Measurements from ENCODE around the gene UTS2.

UTS2 gene

DNA sequence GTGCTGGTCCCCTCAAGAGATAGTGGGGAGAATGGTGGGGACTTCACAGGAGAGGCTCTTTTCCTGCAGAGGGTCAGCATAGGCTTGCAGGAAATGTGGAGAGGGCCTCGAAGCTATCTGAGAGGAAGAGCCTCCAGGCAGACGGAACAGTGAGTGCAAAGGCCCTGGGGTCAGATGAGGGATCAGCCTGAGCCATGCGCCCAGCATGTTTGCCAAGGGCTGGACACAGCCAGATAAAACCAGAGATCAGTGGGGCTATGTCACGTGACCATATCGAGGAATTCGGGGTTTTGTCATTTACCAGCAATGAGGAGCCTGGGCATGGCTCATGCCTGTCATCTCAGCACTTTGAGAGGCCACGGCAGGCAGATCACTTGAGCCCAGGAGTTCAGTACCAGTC, 6.5 kb upstream of the UTS2 start:
- Histone ChIP-seq H3K9me3 (ENCODE audit: control insufficient read depth, low read length) (no peaks in the 10 kb centered on the region), H3K27me3 (ENCODE audit: control insufficient read depth, insufficient read depth, low read length) (no peaks in the 10 kb centered on the region), H3K36me3 (ENCODE audit: control insufficient read depth, insufficient read depth, low read length) (no peaks in the 10 kb centered on the region), H3K4me3 (ENCODE audit: low read length) (no peak overlapping the region), H3K9ac (ENCODE audit: low read length) (no peak overlapping the region), H3K4me1 (ENCODE audit: control insufficient read depth, insufficient read depth, low read length) (no peaks in the 10 kb centered on the region)

DNA sequence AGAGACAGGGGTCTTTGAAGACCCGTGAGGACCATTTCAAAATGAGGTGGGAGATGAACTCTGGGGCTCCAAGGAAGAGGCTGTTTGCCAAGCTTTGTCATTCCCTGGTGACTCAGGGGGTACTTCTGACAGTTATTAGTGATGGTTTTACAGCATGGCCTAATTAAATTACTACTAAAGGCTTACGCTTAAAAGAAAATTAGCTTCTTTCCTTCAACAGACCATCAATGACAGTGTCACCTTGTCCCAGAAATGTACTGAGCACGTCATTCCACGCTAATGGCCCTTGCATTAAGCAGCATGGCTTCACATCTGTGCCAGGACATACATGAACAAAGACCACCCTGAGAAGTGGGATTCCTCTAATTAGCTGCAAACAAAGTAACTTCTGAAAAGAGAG, 5.1 kb upstream of the UTS2 start:
- Histone ChIP-seq H3K9me3 (ENCODE audit: control insufficient read depth, low read length) (no peaks in the 10 kb centered on the region), H3K9ac (ENCODE audit: low read length) (no peak overlapping the region), H3K36me3 (ENCODE audit: control insufficient read depth, insufficient read depth, low read length) (no peaks in the 10 kb centered on the region), H3K4me1 (ENCODE audit: control insufficient read depth, insufficient read depth, low read length) (no peaks in the 10 kb centered on the region), H3K4me3 (ENCODE audit: low read length) (no peak overlapping the region), H3K27me3 (ENCODE audit: control insufficient read depth, insufficient read depth, low read length) (no peaks in the 10 kb centered on the region)

DNA sequence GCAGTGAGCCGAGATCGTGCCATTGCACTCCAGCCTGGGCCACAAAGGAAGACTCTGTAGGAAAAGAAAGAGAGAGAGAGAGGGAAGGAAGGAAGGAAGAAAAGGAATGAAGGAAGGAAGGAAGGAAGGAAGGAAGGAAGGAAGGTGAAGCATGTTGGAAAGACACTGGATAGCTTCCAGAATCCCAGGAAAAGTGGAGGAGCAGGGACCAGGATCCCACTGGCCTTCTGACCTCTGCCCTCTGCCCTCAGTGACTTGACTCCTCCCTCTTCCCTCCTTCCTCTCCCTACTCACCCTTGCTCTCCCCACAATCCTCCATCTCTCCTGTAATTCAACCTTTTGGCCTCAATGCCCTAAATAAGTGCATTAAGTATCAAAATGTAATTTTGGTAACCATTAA, 4.1 kb upstream of the UTS2 start:
- H3K9ac ChIP-seq (ENCODE audit: low read length) = no peak overlapping the region
- H3K4me1 ChIP-seq (ENCODE audit: control insufficient read depth, insufficient read depth, low read length) = no peaks in the 10 kb centered on the region
- no peaks in the 10 kb centered on the region for H3K36me3 ChIP-seq (ENCODE audit: control insufficient read depth, insufficient read depth, low read length)
- no peaks in the 10 kb centered on the region for H3K9me3 ChIP-seq (ENCODE audit: control insufficient read depth, low read length)
- no peak overlapping the region for H3K4me3 ChIP-seq (ENCODE audit: low read length)
- H3K27me3 ChIP-seq (ENCODE audit: control insufficient read depth, insufficient read depth, low read length) = no peaks in the 10 kb centered on the region

DNA sequence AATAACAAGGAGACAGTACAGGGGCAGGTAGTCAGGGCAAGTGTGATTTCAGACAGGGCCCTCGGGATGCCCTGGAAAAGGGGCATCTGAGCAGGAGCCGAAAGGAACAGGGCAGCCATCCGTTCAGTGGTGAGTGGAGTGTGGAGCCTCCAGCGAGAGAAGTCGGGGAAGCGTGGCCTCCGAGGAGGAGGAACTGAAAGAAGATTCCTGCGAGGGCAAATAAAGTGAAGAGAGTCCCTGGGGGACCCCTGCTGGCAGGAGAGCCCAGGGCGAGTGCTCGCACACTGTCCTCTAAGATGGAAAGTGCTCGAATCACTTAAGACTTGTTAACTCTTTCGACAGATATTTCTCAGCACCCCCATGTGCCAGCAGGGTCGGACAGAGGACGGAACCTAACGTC, 3.5 kb upstream of the UTS2 start:
- Histone ChIP-seq H3K9ac (ENCODE audit: low read length) (no peak overlapping the region), H3K9me3 (ENCODE audit: control insufficient read depth, low read length) (no peaks in the 10 kb centered on the region), H3K4me1 (ENCODE audit: control insufficient read depth, insufficient read depth, low read length) (no peaks in the 10 kb centered on the region), H3K27me3 (ENCODE audit: control insufficient read depth, insufficient read depth, low read length) (no peaks in the 10 kb centered on the region), H3K36me3 (ENCODE audit: control insufficient read depth, insufficient read depth, low read length) (no peaks in the 10 kb centered on the region), H3K4me3 (ENCODE audit: low read length) (no peak overlapping the region)

DNA sequence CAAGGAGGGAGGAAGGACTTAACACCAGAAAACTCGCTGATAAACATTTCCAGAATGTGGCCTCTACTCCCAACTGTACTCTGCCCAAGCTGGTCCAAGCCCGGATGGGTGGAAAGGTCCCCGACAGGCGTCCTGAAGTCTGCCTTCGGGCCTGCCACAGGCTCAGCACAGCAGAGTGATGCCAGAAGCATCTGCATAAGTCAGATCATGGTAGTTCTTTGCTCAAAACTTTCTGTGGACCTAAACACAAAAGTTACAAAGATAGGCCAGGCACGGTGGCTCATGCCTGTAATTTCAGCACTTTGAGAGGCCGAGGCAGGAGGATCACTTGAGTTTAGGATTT, 790 bp upstream of the UTS2 start:
- Histone ChIP-seq H3K9me3 (ENCODE audit: control insufficient read depth, low read length) (no peaks in the 10 kb centered on the region), H3K4me1 (ENCODE audit: control insufficient read depth, insufficient read depth, low read length) (no peaks in the 10 kb centered on the region), H3K9ac (ENCODE audit: low read length) (no peak overlapping the region), H3K4me3 (ENCODE audit: low read length) (no peak overlapping the region), H3K36me3 (ENCODE audit: control insufficient read depth, insufficient read depth, low read length) (no peaks in the 10 kb centered on the region), H3K27me3 (ENCODE audit: control insufficient read depth, insufficient read depth, low read length) (no peaks in the 10 kb centered on the region)

DNA sequence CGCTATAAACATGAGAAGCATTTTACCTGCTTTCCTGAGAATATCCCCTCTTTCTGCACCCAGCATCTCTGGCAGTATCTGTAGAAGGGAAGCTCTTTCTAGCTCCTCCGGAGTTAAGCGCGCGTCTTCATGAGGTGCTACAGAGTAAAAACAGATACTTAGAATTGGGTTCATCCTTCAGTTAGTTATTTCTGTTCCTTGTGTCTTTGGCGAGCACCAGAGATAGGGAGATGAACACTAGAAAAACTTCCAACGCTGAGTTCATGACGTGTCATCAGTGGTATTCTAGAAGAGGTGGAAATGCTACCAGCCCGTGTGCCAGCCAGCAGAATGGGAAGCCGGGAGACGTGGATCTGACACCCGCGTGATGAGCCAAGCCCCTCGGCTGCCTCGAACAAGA, 2.1 kb downstream of the UTS2 start:
- Histone ChIP-seq H3K9ac (ENCODE audit: low read length) (no peak overlapping the region), H3K27me3 (ENCODE audit: control insufficient read depth, insufficient read depth, low read length) (no peaks in the 10 kb centered on the region), H3K4me1 (ENCODE audit: control insufficient read depth, insufficient read depth, low read length) (no peaks in the 10 kb centered on the region), H3K36me3 (ENCODE audit: control insufficient read depth, insufficient read depth, low read length) (no peaks in the 10 kb centered on the region), H3K9me3 (ENCODE audit: control insufficient read depth, low read length) (no peaks in the 10 kb centered on the region), H3K4me3 (ENCODE audit: low read length) (no peak overlapping the region)

DNA sequence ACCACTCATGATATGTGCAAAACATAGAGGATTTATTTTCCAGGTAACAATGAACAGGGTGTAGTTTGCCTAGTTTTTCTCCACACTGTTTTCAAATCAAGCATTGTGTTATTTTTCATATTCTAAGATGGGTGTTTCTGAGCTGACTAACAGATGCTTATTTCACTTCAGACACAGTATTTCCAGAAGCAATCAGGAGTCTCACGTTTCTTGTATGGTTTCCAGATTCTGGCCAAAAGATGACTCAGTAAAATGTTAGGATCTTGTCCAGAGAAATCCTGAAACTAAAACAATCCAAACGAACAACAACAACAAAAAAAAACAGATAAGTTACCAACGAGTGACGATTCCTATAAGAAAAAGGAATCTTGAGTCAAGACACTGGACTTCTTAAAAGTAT, 5.3 kb downstream of the UTS2 start:
- no peaks in the 10 kb centered on the region for H3K9me3 ChIP-seq (ENCODE audit: control insufficient read depth, low read length)
- H3K4me1 ChIP-seq (ENCODE audit: control insufficient read depth, insufficient read depth, low read length) = no peaks in the 10 kb centered on the region
- H3K27me3 ChIP-seq (ENCODE audit: control insufficient read depth, insufficient read depth, low read length) = no peaks in the 10 kb centered on the region
- H3K36me3 ChIP-seq (ENCODE audit: control insufficient read depth, insufficient read depth, low read length) = peaks cover 4% of the 10 kb centered on the region
- H3K4me3 ChIP-seq (ENCODE audit: low read length) = no peak overlapping the region
- no peak overlapping the region for H3K9ac ChIP-seq (ENCODE audit: low read length)

DNA sequence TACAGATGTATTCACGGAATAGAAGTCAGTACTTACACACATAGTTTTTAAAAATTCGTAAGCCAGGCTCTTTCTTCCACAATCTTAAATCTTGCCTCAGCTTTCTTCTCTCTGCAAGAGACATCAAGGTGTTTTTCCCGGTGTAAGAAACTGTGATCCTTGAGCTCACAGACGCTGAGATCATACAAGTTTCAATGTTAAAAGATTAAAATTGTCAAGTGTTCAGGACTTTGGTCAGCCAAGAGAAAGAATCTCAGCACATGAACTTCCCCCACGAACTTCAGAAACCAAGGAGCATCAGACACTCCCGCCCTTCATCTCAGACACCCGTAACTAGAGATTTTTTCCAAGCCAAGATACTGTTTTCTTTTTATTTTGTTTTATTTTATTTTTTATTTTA, 6.2 kb downstream of the UTS2 start:
- no peaks in the 10 kb centered on the region for H3K4me1 ChIP-seq (ENCODE audit: control insufficient read depth, insufficient read depth, low read length)
- H3K36me3 ChIP-seq (ENCODE audit: control insufficient read depth, insufficient read depth, low read length) = peaks cover 4% of the 10 kb centered on the region
- H3K4me3 ChIP-seq (ENCODE audit: low read length) = no peak overlapping the region
- H3K9me3 ChIP-seq (ENCODE audit: control insufficient read depth, low read length) = no peaks in the 10 kb centered on the region
- H3K27me3 ChIP-seq (ENCODE audit: control insufficient read depth, insufficient read depth, low read length) = no peaks in the 10 kb centered on the region
- no peak overlapping the region for H3K9ac ChIP-seq (ENCODE audit: low read length)

DNA sequence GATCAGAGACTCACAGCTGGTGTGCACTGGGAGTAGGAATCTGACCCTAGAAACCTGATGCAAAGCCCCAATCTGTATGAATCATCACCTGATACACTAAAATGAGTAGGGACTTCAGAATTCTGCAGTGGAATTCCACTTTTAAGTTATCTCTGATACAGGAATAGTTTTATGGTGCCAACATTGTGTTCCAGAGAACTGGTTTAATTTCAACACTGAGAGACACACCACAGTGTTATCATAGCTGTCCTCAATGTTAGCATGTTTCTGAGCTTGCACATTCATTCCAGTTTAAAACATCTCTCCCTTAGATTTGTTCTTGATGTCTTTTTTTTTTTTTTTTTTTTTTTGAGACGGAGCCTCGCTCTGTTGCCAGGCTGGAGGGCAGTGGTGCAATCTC, 7.1 kb downstream of the UTS2 start:
- Histone ChIP-seq H3K27me3 (ENCODE audit: control insufficient read depth, insufficient read depth, low read length) (no peaks in the 10 kb centered on the region), H3K9ac (ENCODE audit: low read length) (no peak overlapping the region), H3K36me3 (ENCODE audit: control insufficient read depth, insufficient read depth, low read length) (peaks cover 4% of the 10 kb centered on the region), H3K9me3 (ENCODE audit: control insufficient read depth, low read length) (no peaks in the 10 kb centered on the region), H3K4me3 (ENCODE audit: low read length) (no peak overlapping the region), H3K4me1 (ENCODE audit: control insufficient read depth, insufficient read depth, low read length) (no peaks in the 10 kb centered on the region)

DNA sequence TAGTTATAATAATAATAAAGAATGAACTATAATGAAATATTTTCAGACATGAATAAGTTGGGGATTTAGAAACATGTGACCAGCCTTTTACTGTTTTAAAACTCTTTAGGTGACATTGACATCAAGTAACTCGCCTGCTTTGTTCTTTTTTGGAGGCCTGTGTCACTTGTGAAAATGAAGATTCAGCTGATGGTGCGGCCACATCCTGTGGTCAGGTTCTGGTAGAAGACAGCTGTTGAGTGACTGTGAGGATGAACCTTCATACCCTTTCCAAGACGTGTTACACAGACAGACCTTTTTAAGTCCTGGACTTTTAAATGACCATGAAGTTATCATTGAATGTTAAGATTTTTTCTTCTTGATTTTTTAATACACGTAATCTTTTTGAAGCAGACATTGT, 10.3 kb downstream of the UTS2 start:
- Histone ChIP-seq H3K9ac (ENCODE audit: low read length) (no peak overlapping the region), H3K4me3 (ENCODE audit: low read length) (no peak overlapping the region), H3K36me3 (ENCODE audit: control insufficient read depth, insufficient read depth, low read length) (peaks cover 5% of the 10 kb centered on the region), H3K4me1 (ENCODE audit: control insufficient read depth, insufficient read depth, low read length) (no peaks in the 10 kb centered on the region), H3K27me3 (ENCODE audit: control insufficient read depth, insufficient read depth, low read length) (no peaks in the 10 kb centered on the region), H3K9me3 (ENCODE audit: control insufficient read depth, low read length) (no peaks in the 10 kb centered on the region)

DNA sequence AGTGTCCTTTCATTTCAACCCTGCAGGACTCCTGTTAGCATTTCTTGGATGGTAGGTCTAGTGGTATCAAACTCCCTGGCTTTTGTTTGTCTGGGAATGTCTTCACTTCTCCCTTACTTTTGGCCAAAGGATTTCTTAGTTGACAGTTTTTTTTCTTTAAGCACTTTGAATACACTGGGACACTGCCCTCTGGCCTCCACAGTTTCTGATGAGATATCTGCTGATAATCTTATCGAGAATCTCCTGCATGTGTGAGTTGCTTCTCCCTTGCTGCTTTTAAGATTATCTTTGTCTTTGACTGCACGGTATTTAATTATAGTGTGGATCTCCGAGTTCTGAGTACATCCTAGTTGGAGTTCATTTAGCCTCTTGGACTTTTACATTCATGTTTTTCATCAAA, 13.3 kb downstream of the UTS2 start:
- peaks cover 11% of the 10 kb centered on the region for H3K36me3 ChIP-seq (ENCODE audit: control insufficient read depth, insufficient read depth, low read length)
- H3K4me1 ChIP-seq (ENCODE audit: control insufficient read depth, insufficient read depth, low read length) = no peaks in the 10 kb centered on the region
- H3K27me3 ChIP-seq (ENCODE audit: control insufficient read depth, insufficient read depth, low read length) = no peaks in the 10 kb centered on the region
- H3K9ac ChIP-seq (ENCODE audit: low read length) = no peak overlapping the region
- H3K4me3 ChIP-seq (ENCODE audit: low read length) = no peak overlapping the region
- no peaks in the 10 kb centered on the region for H3K9me3 ChIP-seq (ENCODE audit: control insufficient read depth, low read length)

DNA sequence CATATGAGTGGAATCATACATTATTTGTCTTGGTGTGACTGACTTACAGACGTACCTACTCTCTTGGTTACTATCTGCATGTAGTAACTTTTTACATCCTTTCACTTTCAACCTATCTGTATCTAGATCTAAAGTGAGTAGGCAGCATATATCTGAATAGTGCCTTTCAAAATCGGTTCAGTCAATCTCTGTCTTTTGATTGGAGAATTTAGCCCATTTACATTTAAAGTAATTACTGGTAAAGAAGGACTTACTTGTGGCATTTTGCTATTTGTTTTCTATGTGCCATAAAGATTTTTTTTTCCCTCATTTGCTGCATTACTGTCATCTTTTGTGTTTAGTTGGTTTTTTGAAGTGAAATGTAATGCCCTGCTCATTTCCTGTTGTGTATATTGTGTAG, 14.2 kb downstream of the UTS2 start:
- Histone ChIP-seq H3K36me3 (ENCODE audit: control insufficient read depth, insufficient read depth, low read length) (peaks cover 11% of the 10 kb centered on the region), H3K9ac (ENCODE audit: low read length) (no peak overlapping the region), H3K27me3 (ENCODE audit: control insufficient read depth, insufficient read depth, low read length) (no peaks in the 10 kb centered on the region), H3K9me3 (ENCODE audit: control insufficient read depth, low read length) (no peaks in the 10 kb centered on the region), H3K4me3 (ENCODE audit: low read length) (no peak overlapping the region), H3K4me1 (ENCODE audit: control insufficient read depth, insufficient read depth, low read length) (no peaks in the 10 kb centered on the region)

DNA sequence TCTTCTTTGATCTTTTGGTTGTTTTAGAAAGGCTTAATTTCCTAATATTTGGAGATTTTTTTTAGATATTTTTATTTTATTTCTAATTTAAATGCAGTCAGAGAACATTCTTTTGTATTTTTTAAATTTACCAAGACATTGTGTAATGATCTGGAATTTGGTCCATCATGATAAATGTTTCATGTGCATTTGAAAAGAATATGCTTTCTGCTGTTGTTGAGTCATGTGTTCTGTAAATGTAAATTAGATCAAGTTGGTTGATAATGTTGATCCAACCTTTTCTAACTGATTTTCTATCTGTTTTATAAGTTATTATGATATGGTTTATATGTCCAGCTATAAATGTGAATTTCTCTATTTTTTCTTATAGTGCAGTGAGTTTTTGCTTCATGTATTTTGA, 19.8 kb downstream of the UTS2 start:
- Histone ChIP-seq H3K4me1 (ENCODE audit: control insufficient read depth, insufficient read depth, low read length) (no peaks in the 10 kb centered on the region), H3K4me3 (ENCODE audit: low read length) (no peak overlapping the region), H3K9ac (ENCODE audit: low read length) (no peak overlapping the region), H3K36me3 (ENCODE audit: control insufficient read depth, insufficient read depth, low read length) (peaks cover 7% of the 10 kb centered on the region), H3K27me3 (ENCODE audit: control insufficient read depth, insufficient read depth, low read length) (no peaks in the 10 kb centered on the region), H3K9me3 (ENCODE audit: control insufficient read depth, low read length) (no peaks in the 10 kb centered on the region)

Measured in mucosa of stomach (tissue), 1 donor.